GM18505 (cell line): ENCODE data around the gene UBALD1.

Experiments
- ATAC-seq: cut with Tn5 transposase; IDR thresholded peaks from one replicate; pipeline ENCODE4 v1.9.1; 2021; ENCODE audit not compliant: unreplicated experiment
- POLR2A ChIP-seq: IDR thresholded peaks from 4 replicates; pipeline ENCODE4 v1.6.1; 2011; ENCODE audit warnings: borderline replicate concordance; ENCODE audit not compliant: insufficient read depth, insufficient read length; ENCODE audit errors: extremely low read depth

The UBALD1 gene

DNA sequence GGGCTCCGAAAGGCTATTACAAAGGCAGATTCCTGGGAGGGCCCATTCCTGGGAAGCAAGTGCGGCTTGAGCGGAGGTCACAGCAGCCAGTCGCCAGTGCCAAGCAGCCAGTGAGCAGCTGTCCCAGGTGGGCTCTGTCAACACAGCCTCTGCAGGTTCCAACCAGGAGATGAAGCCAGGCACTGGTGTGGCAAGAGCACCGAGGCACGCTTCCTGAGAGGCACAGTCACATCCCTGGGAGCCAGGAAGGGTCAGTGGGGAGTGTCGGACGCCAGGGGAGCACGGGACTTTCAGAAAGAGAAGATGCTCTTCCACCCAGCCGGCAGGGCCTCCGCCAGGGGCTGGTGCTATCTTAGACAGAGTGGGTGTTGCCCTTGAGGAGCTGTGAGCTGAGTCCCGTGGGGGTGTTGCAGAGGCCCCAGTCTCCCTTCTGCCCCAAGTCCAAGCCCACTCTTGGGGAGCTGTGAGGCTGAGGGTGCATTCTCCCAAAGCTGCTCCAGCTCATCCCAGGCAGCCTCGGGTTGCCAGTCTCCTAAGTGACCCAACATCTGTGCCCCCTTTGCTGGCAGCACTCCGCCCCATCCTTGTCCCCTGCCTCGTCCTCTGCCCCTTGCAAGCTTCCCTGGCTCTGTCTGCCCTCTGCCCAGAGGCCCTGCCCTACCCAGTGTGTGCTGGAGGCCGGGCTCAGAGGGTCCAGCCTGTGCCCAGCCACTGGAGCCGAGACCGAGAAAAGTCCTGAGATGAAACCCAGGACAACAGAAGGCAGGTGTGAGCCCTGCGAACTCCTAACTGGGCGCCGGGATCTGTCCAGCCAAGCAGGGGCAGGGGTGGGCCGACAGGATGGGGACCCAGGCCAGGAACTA lies 6.6 kb downstream of the UBALD1 start:
- ATAC-seq: no peak
- TF ChIP-seq POLR2A: no peak

DNA sequence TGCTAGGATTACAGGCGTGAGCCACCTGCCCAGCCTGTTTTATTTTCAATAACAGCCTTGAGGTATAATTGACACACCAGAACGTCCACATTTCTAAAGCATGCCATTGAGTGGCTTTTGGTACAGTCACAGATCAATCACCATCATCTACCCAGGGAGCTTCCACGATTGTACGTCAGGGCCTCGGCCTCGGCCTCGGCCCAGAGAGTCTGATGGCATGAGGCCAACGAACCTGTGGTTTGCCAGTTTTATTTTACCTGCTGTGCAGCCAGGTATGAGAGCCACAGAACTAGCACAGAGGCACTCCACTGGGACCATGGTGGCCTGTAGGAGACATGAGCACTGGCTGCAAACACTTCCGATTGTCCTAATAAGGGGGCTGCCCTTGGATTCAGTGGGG lies 8.3 kb downstream of the UBALD1 start:
- ATAC-seq: no peak
- no peak for TF ChIP-seq POLR2A

DNA sequence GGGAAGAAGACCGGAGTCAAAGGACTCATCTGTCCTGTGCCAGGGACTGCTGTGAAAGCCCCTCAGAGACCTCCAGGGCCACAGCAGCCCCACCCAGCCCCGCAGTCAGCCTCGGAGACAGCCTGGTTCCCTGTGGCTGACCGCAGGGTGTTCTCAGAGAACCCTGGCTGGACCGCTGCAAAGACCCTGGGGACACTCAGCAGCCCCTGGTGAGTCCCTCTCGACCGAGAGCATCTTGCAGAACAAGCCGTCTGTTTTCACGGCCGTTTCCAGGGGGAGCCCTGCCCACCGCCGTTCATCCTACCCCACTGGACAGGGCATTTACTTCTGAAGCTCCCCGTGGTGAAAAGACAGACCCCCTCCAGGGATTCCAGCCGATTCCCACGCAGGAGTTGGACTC lies 10.3 kb downstream of the UBALD1 start:
- no peak for ATAC-seq
- no peak for TF ChIP-seq POLR2A

DNA sequence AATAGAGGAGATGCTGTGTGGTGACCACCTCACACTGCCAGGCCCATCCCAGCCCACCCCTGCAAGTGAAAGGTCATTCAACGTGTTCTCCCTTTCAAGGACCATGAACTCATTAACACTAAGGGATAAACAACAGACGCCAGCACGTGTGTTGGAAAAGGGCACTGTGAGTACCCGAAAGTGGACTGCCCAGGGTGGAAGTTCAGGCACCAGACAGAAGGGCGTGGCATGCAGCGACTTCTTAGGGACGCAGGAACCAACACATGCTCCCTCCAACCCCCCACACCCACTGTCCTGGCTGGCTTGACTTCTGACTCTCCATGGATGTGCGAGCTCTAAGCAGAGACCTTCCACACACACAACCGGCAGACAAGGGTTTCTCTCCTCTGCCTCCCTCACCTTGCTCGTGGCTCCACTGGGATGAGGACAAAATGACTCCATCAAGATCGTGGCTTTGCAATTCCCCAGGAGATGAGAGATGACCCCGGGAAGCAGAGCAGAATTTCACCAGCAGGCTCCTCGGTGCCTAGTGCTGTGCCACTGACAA lies 11.0 kb downstream of the UBALD1 start:
- TF ChIP-seq POLR2A: no peak
- ATAC-seq: no peak

DNA sequence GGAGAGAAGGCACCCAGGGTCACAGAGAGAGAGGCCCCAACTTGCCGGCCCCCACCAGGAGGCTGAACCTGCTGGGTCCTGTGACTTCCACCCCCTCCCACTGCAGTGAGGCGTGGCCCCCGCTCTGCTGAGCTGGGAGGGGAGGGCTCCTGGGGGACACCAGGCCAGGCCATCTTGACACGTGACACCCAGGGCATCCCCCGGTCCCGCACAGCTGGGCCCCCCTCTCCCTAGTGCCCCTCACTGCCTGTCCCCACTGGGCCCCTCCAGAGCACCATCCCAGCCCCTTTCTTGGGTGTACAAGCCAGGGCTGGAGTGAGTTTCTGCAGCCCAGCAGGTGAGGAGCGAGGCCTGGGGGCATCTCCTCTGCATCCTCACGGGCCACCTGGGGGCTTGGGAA lies 12.4 kb downstream of the UBALD1 start:
- no peak for ATAC-seq
- no peak for TF ChIP-seq POLR2A

DNA sequence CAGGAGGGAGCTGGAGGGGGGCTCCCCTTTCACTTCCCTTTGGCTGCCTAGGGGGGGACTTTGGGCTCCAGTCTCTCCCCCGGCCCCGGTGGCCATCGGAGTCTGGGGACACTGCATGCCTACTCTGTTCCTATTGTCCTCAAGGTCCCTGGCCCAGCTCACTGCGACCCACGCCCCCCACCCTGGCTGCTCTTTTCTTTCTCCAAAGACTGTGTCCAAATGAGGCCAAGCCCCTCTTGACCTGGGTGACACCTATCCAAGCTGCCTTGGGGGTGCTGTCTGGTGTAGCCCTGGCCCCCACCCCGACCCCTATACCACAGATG lies 12.9 kb downstream of the UBALD1 start:
- TF ChIP-seq POLR2A: no peak
- ATAC-seq: no peak

DNA sequence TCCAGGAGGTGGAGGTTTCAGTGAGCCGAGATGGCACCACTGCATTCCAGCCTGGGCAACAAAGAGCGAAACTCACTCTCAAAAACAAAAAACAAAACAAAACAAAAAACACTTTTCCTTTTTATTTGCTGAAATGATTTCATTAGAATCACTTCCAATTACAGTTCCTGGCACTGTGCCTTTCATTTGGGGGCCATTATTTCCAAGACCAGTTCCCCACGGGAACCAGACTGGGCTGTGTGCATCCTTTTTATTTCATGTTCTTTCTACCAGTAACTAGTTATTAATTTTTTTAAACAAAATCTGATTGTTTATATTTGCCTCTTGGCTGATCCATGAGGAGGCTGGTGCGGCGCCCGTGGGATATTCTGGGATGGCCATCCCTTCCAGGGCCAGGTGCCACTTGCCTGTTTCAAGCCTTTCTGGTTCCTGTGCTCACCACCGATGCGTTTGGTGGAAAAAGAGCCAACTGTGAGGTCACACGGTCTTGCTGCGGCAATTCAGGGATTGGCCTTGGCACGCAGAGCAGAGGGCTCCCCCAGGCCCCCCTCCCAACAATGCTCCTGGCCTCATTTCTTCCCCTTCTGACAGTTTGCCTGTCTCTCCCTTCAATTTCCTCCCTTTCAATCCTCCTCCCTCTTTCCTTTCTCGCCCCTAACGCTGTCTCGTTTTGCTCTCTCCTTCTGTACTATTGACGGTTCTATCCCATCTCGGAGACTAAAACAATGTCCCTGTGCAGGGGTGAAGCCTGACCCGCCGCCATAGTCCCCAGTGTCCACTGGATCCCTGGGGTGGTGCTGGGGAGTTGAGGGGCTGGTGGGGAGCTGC lies 13.4 kb downstream of the UBALD1 start:
- TF ChIP-seq POLR2A: no peak
- no peak for ATAC-seq

DNA sequence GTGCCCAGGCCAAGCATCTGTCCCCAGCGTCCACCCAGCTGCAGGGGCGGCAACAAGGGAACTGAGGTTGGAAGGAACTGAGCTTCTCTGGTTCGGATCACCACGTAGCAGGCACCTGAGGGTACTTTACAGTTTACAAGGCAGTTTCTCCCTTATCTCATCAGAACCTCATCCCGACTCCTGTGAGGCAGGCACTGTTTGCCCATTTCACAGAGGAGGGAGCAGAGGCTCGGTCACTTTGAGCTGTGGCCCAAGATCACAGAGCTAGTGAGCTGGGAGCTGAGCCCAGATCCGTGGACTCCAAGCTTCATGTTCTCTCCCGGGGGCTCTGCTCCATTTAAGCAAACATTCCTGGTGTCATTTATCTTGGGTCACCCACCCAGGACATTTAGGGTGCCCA lies 15.1 kb downstream of the UBALD1 start:
- TF ChIP-seq POLR2A: no peak
- no peak for ATAC-seq

DNA sequence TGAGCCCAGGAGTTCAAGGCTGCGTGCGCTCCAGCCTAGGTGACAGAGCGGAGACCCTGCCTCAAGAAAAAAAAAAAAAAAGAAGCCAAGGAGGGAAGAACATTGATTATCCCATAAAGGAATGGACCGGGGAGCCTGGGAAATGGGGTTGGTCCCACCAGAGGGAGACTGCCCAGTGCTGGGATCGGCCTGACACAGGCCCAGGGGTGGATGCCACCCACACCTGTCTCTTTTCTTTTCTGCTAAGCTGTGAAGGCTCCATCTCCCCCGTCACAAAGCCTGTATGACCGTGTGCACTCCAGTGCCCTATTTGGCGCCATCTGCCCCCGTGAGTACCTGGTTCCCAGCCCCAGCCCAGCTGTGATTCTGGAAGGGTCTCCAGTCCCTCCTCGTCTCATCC lies 15.7 kb downstream of the UBALD1 start:
- TF ChIP-seq POLR2A: no peak
- no peak for ATAC-seq

DNA sequence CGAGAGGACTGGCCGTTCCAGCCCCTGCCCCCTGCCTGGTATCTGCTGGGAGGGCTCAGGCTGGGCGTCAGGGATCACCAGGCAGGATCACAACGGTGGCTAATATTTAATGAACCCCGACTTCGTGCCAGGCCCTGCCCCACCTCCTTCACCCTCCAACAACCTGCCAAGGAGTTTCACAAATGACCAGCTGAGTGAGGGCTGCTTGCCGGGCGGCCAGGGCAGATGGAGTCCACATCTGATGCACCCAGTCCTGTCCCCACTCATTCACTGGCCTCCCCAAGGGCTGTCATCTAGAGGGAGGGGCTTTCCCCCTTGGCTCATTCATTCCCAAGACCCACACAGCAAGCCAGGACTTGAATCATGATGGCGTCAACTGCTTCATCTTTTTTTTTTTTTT lies 17.5 kb downstream of the UBALD1 start:
- no peak for ATAC-seq
- TF ChIP-seq POLR2A: no peak

DNA sequence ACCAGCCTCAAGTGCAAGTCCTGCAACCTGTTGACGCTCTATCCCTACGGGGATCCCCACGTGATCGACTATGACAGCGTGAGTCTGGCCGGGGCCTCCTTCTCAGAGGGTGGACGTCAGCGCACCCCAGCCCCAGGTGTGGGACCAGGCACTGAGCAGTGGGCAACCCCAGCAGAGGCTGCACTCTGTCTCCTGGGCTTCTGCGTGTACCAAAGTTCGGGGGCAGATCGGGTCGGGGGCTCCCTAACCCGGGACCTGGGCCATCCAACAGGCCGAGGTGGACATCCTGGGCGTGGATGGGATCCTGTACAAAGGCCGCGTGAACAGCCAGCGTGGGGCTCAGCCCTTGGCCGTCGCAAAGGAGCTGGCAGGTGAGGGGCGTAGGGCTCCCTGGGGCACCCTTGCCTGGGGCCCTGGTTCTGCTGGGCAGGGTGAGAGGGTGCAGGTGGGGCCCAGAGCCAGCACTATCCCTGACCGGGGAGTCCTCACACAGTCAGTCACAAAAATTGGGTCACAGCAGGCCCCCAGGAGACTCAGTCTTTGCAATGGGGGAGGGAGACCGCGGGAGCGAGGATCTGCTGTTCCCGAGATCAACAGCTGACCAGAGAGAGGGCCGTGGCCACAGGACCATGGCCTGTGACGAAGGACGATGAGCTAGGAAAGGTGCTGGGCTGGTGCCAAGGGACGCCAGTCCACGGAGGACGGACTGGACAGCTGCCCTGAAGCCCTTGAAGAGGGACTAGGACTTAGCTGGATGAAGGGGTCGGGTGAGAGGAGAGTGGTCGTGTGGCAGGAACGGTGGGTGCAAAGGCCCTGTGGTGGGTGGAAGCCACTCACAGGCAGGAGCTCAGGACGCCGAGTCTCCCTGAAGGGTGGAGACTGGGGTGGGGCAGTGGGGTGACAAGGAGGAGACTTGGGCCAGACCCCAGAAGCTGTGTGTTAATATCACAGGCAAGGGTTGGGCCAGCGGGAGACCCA lies 20.0 kb downstream of the UBALD1 start:
- no peak for ATAC-seq
- no peak for TF ChIP-seq POLR2A

DNA sequence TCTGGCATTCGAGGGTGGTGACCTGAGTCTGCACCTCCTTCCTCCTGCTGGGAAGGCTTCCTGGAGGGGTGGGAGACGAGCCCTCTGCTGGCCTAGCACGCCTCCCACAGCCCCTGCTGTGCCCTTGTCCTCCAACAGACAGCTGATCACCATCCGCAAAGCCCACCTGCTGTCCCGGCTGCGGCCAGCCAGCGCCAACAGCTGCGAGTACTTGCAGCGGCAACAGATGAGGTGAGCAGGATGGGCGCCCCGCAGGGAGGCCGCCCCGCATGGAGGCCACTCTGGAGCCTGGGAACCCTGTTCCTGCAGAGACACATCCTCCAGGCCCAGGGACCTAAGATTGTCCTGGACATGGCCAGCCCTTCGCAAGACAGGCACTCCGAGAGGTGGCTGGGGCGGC lies 21.6 kb downstream of the UBALD1 start:
- no peak for TF ChIP-seq POLR2A
- ATAC-seq: no peak
